HL-60 (cell line): ENCODE data around the gene WFS1.

Experiments used
- DNase-seq, 2 experiments: peaks; one replicate each; pipeline ENCODE4 v3.0.0-alpha.2; 2010 to 2020; ENCODE audit warnings: low read depth in 1 of 2, low spot score in 1 of 2
- H3K27ac ChIP-seq: fragments of 250-450 bp; sonication (Bioruptor Pico); replicated peaks from 2 replicates; pipeline ENCODE4 v1.5.1; 2020; ENCODE audit warnings: mild to moderate bottlenecking, moderate library complexity
- H3K27me3 ChIP-seq: fragments of 250-450 bp; sonication (Bioruptor Pico); 2 replicates; pipeline ENCODE4 v1.5.1; 2021; ENCODE audit warnings: mild to moderate bottlenecking, moderate library complexity; ENCODE audit not compliant: insufficient read depth, poor library complexity, severe bottlenecking
- H3K4me3 ChIP-seq: replicated peaks from 2 replicates; pipeline ENCODE4 v1.5.1; 2011; ENCODE audit warnings: mild to moderate bottlenecking, control low read depth, low read length; ENCODE audit not compliant: insufficient read depth
- CTCF ChIP-seq: IDR thresholded peaks from one replicate; pipeline ENCODE4 v1.5.1; 2011; ENCODE audit warnings: low read length, control low read depth, inconsistent platforms; ENCODE audit not compliant: insufficient read depth
- GABPA ChIP-seq: IDR thresholded peaks from 2 replicates; pipeline ENCODE4 v1.6.1; 2012; ENCODE audit warnings: low read depth
- POLR2AphosphoS5 ChIP-seq: IDR thresholded peaks from 2 replicates; pipeline ENCODE4 v1.6.1; 2012; ENCODE audit warnings: low read depth
- REST ChIP-seq: IDR thresholded peaks from 2 replicates; pipeline ENCODE4 v1.6.1; 2012; ENCODE audit warnings: low read depth; ENCODE audit not compliant: insufficient replicate concordance
- SPI1 ChIP-seq: IDR thresholded peaks from 2 replicates; pipeline ENCODE4 v1.6.1; 2012; ENCODE audit warnings: low read depth, mild to moderate bottlenecking, borderline replicate concordance

The WFS1 gene

GRCh38 chr4:6245246-6246169 is 24.1 kb upstream of the WFS1 start:
- DNase-seq: no peak
- Histone ChIP-seq H3K27me3 (no peaks in the 10 kb centered on the region), H3K27ac (no peak overlapping the region), H3K4me3 (no peak overlapping the region)
- TF ChIP-seq GABPA (no peak), CTCF (no peak), POLR2AphosphoS5 (no peak), SPI1 (no peak), REST (no peak)

- Histone ChIP-seq H3K27ac (no peak overlapping the region), H3K4me3 (no peak overlapping the region), H3K27me3 (no peaks in the 10 kb centered on the region)
- no peak for DNase-seq
- TF ChIP-seq SPI1: no peak
- no peak for TF ChIP-seq POLR2AphosphoS5
These were observed 23.4 kb upstream of the WFS1 start for GRCh38 chr4:6246170-6246634.

GRCh38 chr4:6248394-6248793 is 21.3 kb upstream of the WFS1 start:
- DNase-seq: no peak
- Histone ChIP-seq H3K27me3 (no peaks in the 10 kb centered on the region), H3K27ac (no peak overlapping the region), H3K4me3 (no peak overlapping the region)
- TF ChIP-seq GABPA: no peak
- TF ChIP-seq POLR2AphosphoS5: no peak
- no peak for TF ChIP-seq SPI1
- TF ChIP-seq CTCF: no peak
- TF ChIP-seq REST: no peak

GRCh38 chr4:6250235-6250983 is 19.2 kb upstream of the WFS1 start:
- Histone ChIP-seq H3K4me3 (no peak overlapping the region), H3K27ac (no peak overlapping the region)
- DNase-seq: peak in 1 of 2 experiments; percentile 15

More at GRCh38 chr4:6250235-6250983, 19.2 kb upstream of the WFS1 start:
- TF ChIP-seq CTCF (peak; percentile 48), POLR2AphosphoS5 (no peak)
- no peaks in the 10 kb centered on the region for H3K27me3 ChIP-seq
